Panc1 (cell line): Measurements from ENCODE around the gene DENND1B.

Source experiments
- CTCF ChIP-seq: fragments of 450-650 bp; IDR thresholded peaks from 2 replicates; pipeline ENCODE4 v1.5.1; 2017; ENCODE audit warnings: mild to moderate bottlenecking
- POLR2AphosphoS5 ChIP-seq: IDR thresholded peaks from 2 replicates; pipeline ENCODE4 v1.6.1; 2012; ENCODE audit warnings: mild to moderate bottlenecking, low read depth, low read length, moderate library complexity
- REST ChIP-seq, 2 experiments: IDR thresholded peaks; 2 replicates each; pipeline ENCODE4 v1.6.1; 2011 to 2012; ENCODE audit warnings: low read depth in 2 of 2, control low read depth in 1 of 2, low read length in 1 of 2, mild to moderate bottlenecking in 1 of 2, moderate library complexity in 1 of 2; ENCODE audit not compliant: insufficient read depth in 1 of 2
- SIN3A ChIP-seq: IDR thresholded peaks from 2 replicates; pipeline ENCODE4 v1.6.1; 2012; ENCODE audit warnings: low read depth, mild to moderate bottlenecking, low read length, moderate library complexity, borderline replicate concordance; ENCODE audit not compliant: insufficient read depth

GRCh38 chr1:197663162-197663953 lies 111.9 kb downstream of the DENND1B start:
- TF ChIP-seq CTCF = no peak
- TF ChIP-seq SIN3A = no peak
- TF ChIP-seq REST (IDR thresholded peaks at IDR 0.05; ENCODE audit: insufficient read depth in 1 of 2, low read depth in 2 of 2, low read length in 1 of 2) = no peak
- TF ChIP-seq POLR2AphosphoS5 = no peak; the same call in 1 of the 2 replicates
